ENCODE data around the gene PLCB1. TPM values are rescaled to one million over a fixed set of nuclear protein-coding genes. Genes with fewer than 3 reads are reported as not detected.

PLCB1 gene
- total and polyA plus RNA-seq, 2 experiments from 2014 or later = 14.9 to 20.7 TPM

GRCh38 chr20:8393381-8393780 is 261.3 kb downstream of the PLCB1 start:
- no peak overlapping the region for H3K27ac Mint-ChIP-seq
- H3K4me1 Mint-ChIP-seq = no peaks in the 10 kb centered on the region; the same call in 2 of the 3 replicates
- no peaks in the 10 kb centered on the region for H3K79me2 ChIP-seq (replicated peaks; ENCODE audit: insufficient read depth)
- H3K4me1 ChIP-seq (ENCODE audit: insufficient read depth) = no peaks in the 10 kb centered on the region
- H3K27ac ChIP-seq (ENCODE audit: low read depth) = no peak overlapping the region
- H3F3A ChIP-seq (replicated peaks; ENCODE audit: low read depth) = no peaks in the 10 kb centered on the region
- TF ChIP-seq, protein P1, sequence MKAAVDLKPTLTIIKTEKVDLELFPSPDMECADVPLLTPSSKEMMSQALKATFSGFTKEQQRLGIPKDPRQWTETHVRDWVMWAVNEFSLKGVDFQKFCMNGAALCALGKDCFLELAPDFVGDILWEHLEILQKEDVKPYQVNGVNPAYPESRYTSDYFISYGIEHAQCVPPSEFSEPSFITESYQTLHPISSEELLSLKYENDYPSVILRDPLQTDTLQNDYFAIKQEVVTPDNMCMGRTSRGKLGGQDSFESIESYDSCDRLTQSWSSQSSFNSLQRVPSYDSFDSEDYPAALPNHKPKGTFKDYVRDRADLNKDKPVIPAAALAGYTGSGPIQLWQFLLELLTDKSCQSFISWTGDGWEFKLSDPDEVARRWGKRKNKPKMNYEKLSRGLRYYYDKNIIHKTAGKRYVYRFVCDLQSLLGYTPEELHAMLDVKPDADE (IDR thresholded peaks at IDR 0.05) = no peak
- TF ChIP-seq ZNF114 (CRISPR knock-in tag; IDR thresholded peaks at IDR 0.05) (no peak), POLR2AphosphoS5 (IDR thresholded peaks at IDR 0.05; ENCODE audit: low read depth) (no peak)
- TF ChIP-seq, protein P2, sequence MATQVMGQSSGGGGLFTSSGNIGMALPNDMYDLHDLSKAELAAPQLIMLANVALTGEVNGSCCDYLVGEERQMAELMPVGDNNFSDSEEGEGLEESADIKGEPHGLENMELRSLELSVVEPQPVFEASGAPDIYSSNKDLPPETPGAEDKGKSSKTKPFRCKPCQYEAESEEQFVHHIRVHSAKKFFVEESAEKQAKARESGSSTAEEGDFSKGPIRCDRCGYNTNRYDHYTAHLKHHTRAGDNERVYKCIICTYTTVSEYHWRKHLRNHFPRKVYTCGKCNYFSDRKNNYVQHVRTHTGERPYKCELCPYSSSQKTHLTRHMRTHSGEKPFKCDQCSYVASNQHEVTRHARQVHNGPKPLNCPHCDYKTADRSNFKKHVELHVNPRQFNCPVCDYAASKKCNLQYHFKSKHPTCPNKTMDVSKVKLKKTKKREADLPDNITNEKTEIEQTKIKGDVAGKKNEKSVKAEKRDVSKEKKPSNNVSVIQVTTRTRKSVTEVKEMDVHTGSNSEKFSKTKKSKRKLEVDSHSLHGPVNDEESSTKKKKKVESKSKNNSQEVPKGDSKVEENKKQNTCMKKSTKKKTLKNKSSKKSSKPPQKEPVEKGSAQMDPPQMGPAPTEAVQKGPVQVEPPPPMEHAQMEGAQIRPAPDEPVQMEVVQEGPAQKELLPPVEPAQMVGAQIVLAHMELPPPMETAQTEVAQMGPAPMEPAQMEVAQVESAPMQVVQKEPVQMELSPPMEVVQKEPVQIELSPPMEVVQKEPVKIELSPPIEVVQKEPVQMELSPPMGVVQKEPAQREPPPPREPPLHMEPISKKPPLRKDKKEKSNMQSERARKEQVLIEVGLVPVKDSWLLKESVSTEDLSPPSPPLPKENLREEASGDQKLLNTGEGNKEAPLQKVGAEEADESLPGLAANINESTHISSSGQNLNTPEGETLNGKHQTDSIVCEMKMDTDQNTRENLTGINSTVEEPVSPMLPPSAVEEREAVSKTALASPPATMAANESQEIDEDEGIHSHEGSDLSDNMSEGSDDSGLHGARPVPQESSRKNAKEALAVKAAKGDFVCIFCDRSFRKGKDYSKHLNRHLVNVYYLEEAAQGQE (IDR thresholded peaks at IDR 0.05; ENCODE audit: unreplicated experiment) = no peak
- no peaks in the 10 kb centered on the region for H4K20me1 ChIP-seq (replicated peaks; ENCODE audit: insufficient read depth)
- H3K27me3 ChIP-seq (ENCODE audit: insufficient read depth) = no peaks in the 10 kb centered on the region
- H3K9me3 Mint-ChIP-seq = no peaks in the 10 kb centered on the region
- no peak overlapping the region for H3K4me3 ChIP-seq
- H2AFZ ChIP-seq = no peak overlapping the region
- no peaks in the 10 kb centered on the region for H3K9me2 ChIP-seq (ENCODE audit: insufficient read depth)
- H3K4me2 ChIP-seq = no peak overlapping the region
- H3K36me3 ChIP-seq (ENCODE audit: insufficient read depth) = no peaks in the 10 kb centered on the region
- ATAC-seq (no peak), DNase-seq (ENCODE audit: low spot score) (no peak)
- H3K4me3 Mint-ChIP-seq = no peak overlapping the region
- H3K27me3 Mint-ChIP-seq (ENCODE audit: insufficient read depth, low read depth, poor library complexity) = peaks cover 2% of the 10 kb centered on the region
- no peaks in the 10 kb centered on the region for H3K36me3 Mint-ChIP-seq (ENCODE audit: low read depth)

GRCh38 chr20:8394308-8394945 is 262.4 kb downstream of the PLCB1 start:
- H3K27me3 ChIP-seq (ENCODE audit: insufficient read depth) = no peaks in the 10 kb centered on the region
- DNase-seq (ENCODE audit: low spot score) = no peak
- no peaks in the 10 kb centered on the region for H3K36me3 ChIP-seq (ENCODE audit: insufficient read depth)
- H3K4me3 Mint-ChIP-seq = no peak overlapping the region
- no peaks in the 10 kb centered on the region; the same call in 2 of the 3 replicates for H3K4me1 Mint-ChIP-seq
- peak overlapping the region; percentile 35; the same call in 1 of the 2 replicates for H3K27ac Mint-ChIP-seq
- no peak overlapping the region for H3K4me3 ChIP-seq
- no peak for ATAC-seq
- H3K36me3 Mint-ChIP-seq (ENCODE audit: low read depth) = no peaks in the 10 kb centered on the region
- H3K27ac ChIP-seq (ENCODE audit: low read depth) = no peak overlapping the region
- no peaks in the 10 kb centered on the region for H3K9me2 ChIP-seq (ENCODE audit: insufficient read depth)
- no peaks in the 10 kb centered on the region for H3K4me1 ChIP-seq (ENCODE audit: insufficient read depth)
- H3F3A ChIP-seq (replicated peaks; ENCODE audit: low read depth) = no peaks in the 10 kb centered on the region
- no peaks in the 10 kb centered on the region for H4K20me1 ChIP-seq (replicated peaks; ENCODE audit: insufficient read depth)
- H3K9me3 Mint-ChIP-seq = no peaks in the 10 kb centered on the region
- no peak overlapping the region for H2AFZ ChIP-seq
- no peak overlapping the region for H3K4me2 ChIP-seq
- TF ChIP-seq CTCF (conservative IDR thresholded peaks at IDR 0.05; ENCODE audit: low read depth in 2 of 2) (no peak), EZH2phosphoT487 (IDR thresholded peaks at IDR 0.05; ENCODE audit: unreplicated experiment) (no peak), ZNF331 (CRISPR knock-in tag; IDR thresholded peaks at IDR 0.05; ENCODE audit: low read depth) (no peak), POLR2AphosphoS5 (IDR thresholded peaks at IDR 0.05; ENCODE audit: low read depth) (no peak), NANOG (IDR thresholded peaks at IDR 0.05; ENCODE audit: borderline replicate concordance) (no peak)
- TF ChIP-seq, protein P1 (IDR thresholded peaks at IDR 0.05) = no peak
- no peaks in the 10 kb centered on the region for H3K79me2 ChIP-seq (replicated peaks; ENCODE audit: insufficient read depth)
- no peaks in the 10 kb centered on the region for H3K27me3 Mint-ChIP-seq (ENCODE audit: insufficient read depth, low read depth, poor library complexity)
